Thyroid gland (tissue), 4 donors: ENCODE results near the gene CCNO.

ENCODE experiments used
- CTCF ChIP-seq, 6 experiments: fragments of 200-600 bp in 3 of 6; fragments of 450-650 bp in 3 of 6; sonication (generic) in 3 of 6; IDR thresholded peaks; one replicate each; pipeline ENCODE4 v1.5.1; 2016 to 2019; ENCODE audit warnings: antibody characterized with exemption in 6 of 6, mild to moderate bottlenecking in 2 of 6, inconsistent platforms in 1 of 6, moderate library complexity in 1 of 6
- POLR2A ChIP-seq, 2 donors: fragments of 450-650 bp; IDR thresholded peaks; one replicate each; pipeline ENCODE4 v1.6.1; 2017; ENCODE audit warnings: antibody characterized with exemption in 2 of 2, mild to moderate bottlenecking in 2 of 2, moderate library complexity in 1 of 2

- no peak for TF ChIP-seq CTCF (IDR thresholded peaks at IDR 0.05)
- TF ChIP-seq POLR2A (IDR thresholded peaks at IDR 0.05), result no peak
Measured at GRCh38 chr5:55218967-55219366, 14.4 kb downstream of the CCNO start.
